ENCODE measurements around the gene CMBL. TPM values are rescaled to one million over a fixed set of nuclear protein-coding genes. Genes with fewer than 3 reads are reported as not detected.

Gene CMBL
- total RNA-seq, 2 donors from 2014 or later, result 10.4 to 20.5 TPM

- no peaks in the 10 kb centered on the region for H3K36me3 Mint-ChIP-seq (ENCODE audit: low read depth)
- H3K27ac Mint-ChIP-seq, result no peak overlapping the region
- TF ChIP-seq, protein P1, sequence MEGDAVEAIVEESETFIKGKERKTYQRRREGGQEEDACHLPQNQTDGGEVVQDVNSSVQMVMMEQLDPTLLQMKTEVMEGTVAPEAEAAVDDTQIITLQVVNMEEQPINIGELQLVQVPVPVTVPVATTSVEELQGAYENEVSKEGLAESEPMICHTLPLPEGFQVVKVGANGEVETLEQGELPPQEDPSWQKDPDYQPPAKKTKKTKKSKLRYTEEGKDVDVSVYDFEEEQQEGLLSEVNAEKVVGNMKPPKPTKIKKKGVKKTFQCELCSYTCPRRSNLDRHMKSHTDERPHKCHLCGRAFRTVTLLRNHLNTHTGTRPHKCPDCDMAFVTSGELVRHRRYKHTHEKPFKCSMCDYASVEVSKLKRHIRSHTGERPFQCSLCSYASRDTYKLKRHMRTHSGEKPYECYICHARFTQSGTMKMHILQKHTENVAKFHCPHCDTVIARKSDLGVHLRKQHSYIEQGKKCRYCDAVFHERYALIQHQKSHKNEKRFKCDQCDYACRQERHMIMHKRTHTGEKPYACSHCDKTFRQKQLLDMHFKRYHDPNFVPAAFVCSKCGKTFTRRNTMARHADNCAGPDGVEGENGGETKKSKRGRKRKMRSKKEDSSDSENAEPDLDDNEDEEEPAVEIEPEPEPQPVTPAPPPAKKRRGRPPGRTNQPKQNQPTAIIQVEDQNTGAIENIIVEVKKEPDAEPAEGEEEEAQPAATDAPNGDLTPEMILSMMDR (conservative IDR thresholded peaks at IDR 0.05), result no peak
- H3K4me3 ChIP-seq (ENCODE audit: low read length), result no peak overlapping the region
- WGBS, 2 experiments (ENCODE audit: insufficient coverage in 1 of 2, insufficient read length in 1 of 2), result 92 to 100% methylated on average over 1 to 5 of the region's 5 CpGs
- H3K36me3 ChIP-seq (ENCODE audit: control insufficient read depth, insufficient read depth, low read length), result no peaks in the 10 kb centered on the region
- no peaks in the 10 kb centered on the region for H3K9me3 ChIP-seq (ENCODE audit: control insufficient read depth, low read length)
- peaks cover 1% of the 10 kb centered on the region for H3K4me1 Mint-ChIP-seq
- no peaks in the 10 kb centered on the region for H3K9me3 Mint-ChIP-seq
- H3K9ac ChIP-seq (ENCODE audit: extremely low read depth, low read length, poor library complexity, severe bottlenecking), result no peak overlapping the region
- no peak overlapping the region for H3K27ac ChIP-seq (ENCODE audit: low read depth, low read length)
- H3K4me3 Mint-ChIP-seq, result peak overlapping the region; percentile 3
- DNase-seq, result peak; percentile 28
- H3K27me3 ChIP-seq (ENCODE audit: control insufficient read depth, insufficient read depth, low read length, poor library complexity, severe bottlenecking), result peaks cover 65% of the 10 kb centered on the region
- no peaks in the 10 kb centered on the region for H3K4me1 ChIP-seq (ENCODE audit: control insufficient read depth, insufficient read depth, low read length)
- H3K27me3 Mint-ChIP-seq (ENCODE audit: insufficient read depth), result peaks cover 72% of the 10 kb centered on the region
Observed at GRCh38 chr5:10332301-10332700, 24.6 kb upstream of the CMBL start.

- Histone ChIP-seq H3K4me1 (ENCODE audit: control insufficient read depth, insufficient read depth, low read length) (no peaks in the 10 kb centered on the region), H3K9ac (ENCODE audit: extremely low read depth, low read length, poor library complexity, severe bottlenecking) (no peak overlapping the region), H3K36me3 (ENCODE audit: control insufficient read depth, insufficient read depth, low read length) (no peaks in the 10 kb centered on the region), H3K27ac (ENCODE audit: low read depth, low read length) (no peak overlapping the region), H3K4me3 (ENCODE audit: low read length) (no peak overlapping the region), H3K9me3 (ENCODE audit: control insufficient read depth, low read length) (no peaks in the 10 kb centered on the region), H3K27me3 (ENCODE audit: control insufficient read depth, insufficient read depth, low read length, poor library complexity, severe bottlenecking) (peaks cover 65% of the 10 kb centered on the region)
- Mint-ChIP-seq H3K4me3 (no peak overlapping the region), H3K27ac (no peak overlapping the region), H3K27me3 (ENCODE audit: insufficient read depth) (peaks cover 72% of the 10 kb centered on the region), H3K36me3 (ENCODE audit: low read depth) (no peaks in the 10 kb centered on the region), H3K4me1 (peaks cover 1% of the 10 kb centered on the region), H3K9me3 (no peaks in the 10 kb centered on the region)
- TF ChIP-seq, protein P1 (conservative IDR thresholded peaks at IDR 0.05), result no peak
- DNase-seq, result peak; percentile 28
- WGBS, 2 experiments (ENCODE audit: insufficient coverage in 1 of 2, insufficient read length in 1 of 2), result 78 to 100% methylated on average over 3 to 7 of the region's 7 CpGs
Observed at GRCh38 chr5:10331341-10331796, 23.7 kb upstream of the CMBL start.

DNA sequence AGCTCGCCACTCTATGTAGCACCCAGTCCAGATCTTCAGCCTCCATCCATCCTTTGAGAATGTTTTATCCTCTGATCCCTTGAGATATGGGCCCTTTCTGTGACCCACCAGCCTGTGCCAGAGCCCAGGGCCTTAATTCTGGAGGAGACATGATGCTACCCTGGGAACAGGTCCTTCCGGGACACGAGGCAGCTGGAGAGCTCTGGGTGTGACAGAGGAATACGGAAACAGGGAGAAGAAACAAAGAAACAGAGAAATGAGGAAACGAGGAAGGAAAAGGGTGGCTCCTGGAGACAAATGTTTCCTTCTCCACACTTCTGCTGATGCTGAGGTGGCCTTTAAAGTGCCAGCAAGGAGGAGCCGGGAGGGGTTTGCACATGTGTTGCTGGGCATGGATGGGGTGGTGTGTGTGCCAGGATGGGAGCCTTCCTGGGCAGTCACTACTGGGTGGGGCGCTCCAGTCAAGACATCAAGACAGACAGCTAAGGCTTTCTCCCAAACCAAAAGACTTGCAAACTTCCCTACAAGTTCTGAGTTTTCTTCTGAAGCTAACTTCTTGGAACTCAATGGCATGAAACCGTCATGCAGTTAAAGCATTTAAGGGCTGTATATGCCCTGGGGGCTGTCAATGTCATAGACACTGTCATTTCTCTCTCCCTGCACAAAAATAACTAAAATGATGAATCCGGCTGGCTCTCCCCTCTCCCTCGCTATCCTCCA lies 23.0 kb upstream of the CMBL start:
- no peaks in the 10 kb centered on the region for H3K36me3 ChIP-seq (ENCODE audit: control insufficient read depth, insufficient read depth, low read length)
- TF ChIP-seq, protein P1 (conservative IDR thresholded peaks at IDR 0.05), result no peak
- peaks cover 63% of the 10 kb centered on the region for H3K27me3 ChIP-seq (ENCODE audit: control insufficient read depth, insufficient read depth, low read length, poor library complexity, severe bottlenecking)
- H3K4me1 ChIP-seq (ENCODE audit: control insufficient read depth, insufficient read depth, low read length), result no peaks in the 10 kb centered on the region
- 89 to 100% methylated on average over 7 to 10 of the region's 10 CpGs for WGBS, 2 experiments (ENCODE audit: insufficient coverage in 1 of 2, insufficient read length in 1 of 2)
- H3K27ac ChIP-seq (ENCODE audit: low read depth, low read length), result no peak overlapping the region
- no peaks in the 10 kb centered on the region for H3K9me3 ChIP-seq (ENCODE audit: control insufficient read depth, low read length)
- Mint-ChIP-seq H3K36me3 (ENCODE audit: low read depth) (no peaks in the 10 kb centered on the region), H3K27ac (no peak overlapping the region), H3K4me1 (peaks cover 1% of the 10 kb centered on the region), H3K4me3 (no peak overlapping the region), H3K27me3 (ENCODE audit: insufficient read depth) (peaks cover 67% of the 10 kb centered on the region), H3K9me3 (no peaks in the 10 kb centered on the region)
- H3K9ac ChIP-seq (ENCODE audit: extremely low read depth, low read length, poor library complexity, severe bottlenecking), result no peak overlapping the region
- H3K4me3 ChIP-seq (ENCODE audit: low read length), result no peak overlapping the region
- DNase-seq, result no peak
